Subcutaneous adipose tissue (tissue), 4 donors: ENCODE results near the gene ZNF324B. TPM values are rescaled to one million over a fixed set of nuclear protein-coding genes. Genes with fewer than 3 reads are reported as not detected.

Experiments
- CTCF ChIP-seq: fragments of 450-650 bp; IDR thresholded peaks from one replicate; pipeline ENCODE4 v1.5.1; 2016; ENCODE audit warnings: low read depth, mild to moderate bottlenecking, control low read depth, antibody characterized with exemption, moderate library complexity
- total RNA-seq, 4 donors: library from RNA; depleted of rRNA; stranded (reverse); fragments of >200 nt; gene quantifications; one replicate each; pipeline ENCODE4 v1.1.0, GENCODE V29; 2016

The ZNF324B gene
- total RNA-seq, result 1 to 10 TPM; 2.9 to 8.5 (median 5.1) TPM

- no peak for TF ChIP-seq CTCF
These were observed at the start of gene ZNF324B for GRCh38 chr19:58451358-58452101. TSS of gene ZNF324B (plus strand) at chr19:58451622. CDS start at chr19:58453702, 2,080 bp downstream.

DNA sequence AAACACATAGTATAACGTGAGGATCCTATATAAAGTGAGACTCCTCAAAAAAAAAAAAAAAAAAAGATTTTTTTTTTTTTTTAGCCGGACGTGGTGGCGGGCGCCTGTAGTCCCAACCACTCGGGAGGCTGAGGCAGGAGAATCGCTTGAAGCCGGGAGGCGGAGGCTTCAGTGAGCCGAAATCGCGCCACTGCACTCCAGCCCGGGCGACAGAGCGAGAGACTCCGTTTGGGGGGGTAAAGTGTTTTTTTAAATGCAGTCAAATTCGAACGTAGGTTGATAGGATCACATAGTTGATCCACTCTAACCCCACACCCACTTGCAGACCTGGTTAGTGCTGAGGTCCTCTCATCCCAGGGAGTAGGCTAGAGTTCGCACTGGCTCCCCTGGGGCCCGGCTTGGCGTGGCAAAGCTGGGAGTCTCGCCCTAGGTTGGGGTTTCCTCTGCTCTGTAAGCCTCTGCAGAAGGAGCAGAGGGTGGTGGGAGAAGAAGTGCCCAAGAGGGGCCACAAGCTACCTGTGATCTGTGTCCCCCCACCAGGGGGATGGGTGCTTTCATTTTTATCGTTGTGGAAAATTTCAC lies 49.5 kb upstream of the ZNF324B start:
- TF ChIP-seq CTCF, result no peak

DNA sequence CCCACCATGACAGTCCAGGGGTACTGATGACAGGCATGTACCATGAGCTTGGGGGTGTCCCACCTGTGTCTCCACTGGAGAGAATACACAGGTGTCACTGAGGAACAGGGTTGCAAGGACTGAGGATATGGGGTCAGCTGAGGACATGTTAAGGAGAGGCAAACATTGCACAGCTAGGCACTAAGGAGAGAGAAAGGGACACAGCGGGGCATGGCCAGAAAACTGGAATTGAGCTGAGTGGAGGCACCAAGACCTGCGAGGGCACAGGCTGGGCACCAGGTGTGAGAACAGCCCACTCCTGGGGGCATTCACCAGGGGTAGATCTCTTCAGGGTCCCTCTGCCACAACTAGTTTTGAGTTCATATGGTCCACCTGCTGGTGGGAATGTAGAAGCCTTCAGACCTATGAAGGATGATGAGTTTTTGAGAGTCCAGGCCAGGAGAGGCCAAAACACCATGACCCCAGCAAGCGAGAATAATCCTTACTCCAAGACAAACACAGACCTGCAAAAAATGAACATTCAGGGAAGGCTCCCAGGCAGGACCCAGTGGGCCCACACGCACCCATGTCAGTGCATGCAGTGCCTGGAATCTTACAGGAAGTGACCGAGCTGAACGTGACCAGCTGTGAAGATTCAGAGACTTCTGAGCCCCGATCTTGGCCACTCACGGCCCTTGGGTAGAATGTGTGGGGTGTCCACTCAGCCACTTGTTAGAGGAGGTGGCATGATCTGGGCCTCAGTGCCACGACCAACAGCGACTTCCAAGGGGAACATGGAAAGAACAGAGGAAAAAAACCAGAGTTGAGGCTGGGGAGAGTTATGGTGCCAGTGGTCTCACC lies 44.4 kb upstream of the ZNF324B start:
- no peak for TF ChIP-seq CTCF

DNA sequence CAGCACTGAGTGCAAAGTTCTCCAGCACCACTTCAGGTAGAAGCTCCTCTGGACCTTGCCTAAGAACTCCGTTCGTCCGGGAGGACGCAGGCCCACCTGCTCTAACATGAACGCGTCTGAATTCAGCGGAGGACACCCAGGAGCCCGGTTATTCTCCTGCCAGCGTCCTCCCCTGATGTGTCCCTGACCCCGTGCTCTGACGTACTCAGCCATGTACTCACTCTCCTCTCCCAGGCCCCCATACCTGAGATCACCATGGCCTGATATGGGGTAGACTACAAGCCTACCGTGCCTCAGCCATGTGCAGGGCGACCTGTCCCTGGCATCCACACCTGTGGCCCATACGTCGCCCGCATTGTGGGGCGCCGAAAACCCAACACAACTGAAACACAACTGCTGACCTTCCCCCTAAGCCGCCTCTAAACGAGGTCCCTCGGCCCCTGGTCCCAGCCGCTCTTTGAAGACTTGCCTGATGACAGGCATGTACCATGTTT lies 43.7 kb upstream of the ZNF324B start:
- no peak for TF ChIP-seq CTCF

DNA sequence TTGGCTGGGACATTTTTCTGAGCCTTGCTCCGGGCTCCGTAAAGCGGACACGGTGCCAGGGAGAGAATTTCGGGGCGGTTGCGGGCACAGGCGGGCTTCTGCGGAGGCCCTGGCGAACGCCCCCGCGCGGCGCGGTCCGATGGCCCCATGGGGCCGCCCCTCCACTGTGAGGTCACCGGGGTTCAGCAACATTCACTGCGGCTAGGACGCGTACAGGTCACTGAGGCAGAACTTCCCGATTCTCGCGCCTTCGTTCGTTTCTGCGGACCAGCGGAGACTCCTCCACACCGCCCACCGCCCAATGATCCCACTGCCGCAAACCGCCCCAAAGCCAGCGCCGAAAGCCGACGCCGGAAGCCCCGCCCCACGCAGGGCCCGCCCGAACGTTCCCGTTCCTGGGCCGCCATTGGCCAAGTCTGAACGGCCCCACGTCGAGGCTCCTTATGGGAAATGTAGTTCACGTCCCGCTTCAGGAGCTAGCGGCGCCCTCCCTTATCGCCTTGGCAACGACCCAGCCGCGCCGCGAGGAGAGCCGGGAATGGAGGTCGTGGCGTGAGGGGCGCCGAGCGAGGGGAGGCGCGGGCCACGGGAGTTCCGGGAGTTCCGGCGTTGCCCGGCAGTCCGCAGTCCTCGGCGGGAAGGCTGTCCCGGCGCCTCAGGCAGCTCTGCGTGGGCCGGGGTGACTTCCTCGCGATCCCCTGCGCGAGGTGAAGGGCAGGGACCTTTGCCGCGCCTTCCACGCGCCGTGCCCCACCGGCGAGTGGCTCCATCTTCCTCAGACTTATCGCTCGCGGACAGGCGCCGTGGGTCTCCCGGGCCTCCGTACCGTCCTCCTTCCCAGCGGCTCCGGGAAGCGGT lies 43.0 kb upstream of the ZNF324B start, which contains the start of gene ZNF584:
TSS of gene ZNF584 (plus strand) at position 498 of the 858 bp plus-strand sequence. CDS start 499 bp downstream, outside the sequence.
- TF ChIP-seq CTCF, result no peak

- no peak for TF ChIP-seq CTCF
These were observed 42.2 kb upstream of the ZNF324B start for GRCh38 chr19:58409010-58409790.
